Endothelial cell of hepatic sinusoid (primary cell): ENCODE results near the gene IMMP1L.

ENCODE experiments used
- in situ Hi-C: cut with HindIII; loops from 2 replicates; pipeline ENCODE4 v1.10.0; 2017; ENCODE audit warnings: low sequenced_read_pairs

Gene IMMP1L

GRCh38 chr11:31477528-31478222, 31.7 kb downstream of the IMMP1L start:
- in situ Hi-C loops: no loop called here

- in situ Hi-C loops: no loop called here
Observed at GRCh38 chr11:31474083-31474482, 35.3 kb downstream of the IMMP1L start.

- in situ Hi-C loops: no loop called here
Observed at GRCh38 chr11:31464436-31464835, 45.0 kb downstream of the IMMP1L start.

- in situ Hi-C loops: no loop called here
Observed at GRCh38 chr11:31455177-31455576, 54.2 kb downstream of the IMMP1L start.

GRCh38 chr11:31450841-31451240, 58.6 kb downstream of the IMMP1L start:
- in situ Hi-C loops: no loop called here

- in situ Hi-C loops: no loop called here
Observed at GRCh38 chr11:31449040-31449439, 60.4 kb downstream of the IMMP1L start.

- in situ Hi-C loops: no loop called here
Observed at GRCh38 chr11:31445621-31446020, 63.8 kb downstream of the IMMP1L start.

GRCh38 chr11:31443802-31444201, 65.6 kb downstream of the IMMP1L start:
- in situ Hi-C loops: no loop called here

GRCh38 chr11:31442086-31442485, 67.3 kb downstream of the IMMP1L start:
- in situ Hi-C loops: no loop called here

- in situ Hi-C loops: no loop called here
Observed at GRCh38 chr11:31441296-31441695, 68.1 kb downstream of the IMMP1L start.

- in situ Hi-C loops: no loop called here
Observed at GRCh38 chr11:31437742-31438435, 71.5 kb downstream of the IMMP1L start.

GRCh38 chr11:31433851-31434250, 75.6 kb downstream of the IMMP1L start:
- in situ Hi-C loops: no loop called here

- in situ Hi-C loops: no loop called here
Observed at GRCh38 chr11:31424652-31425051, 84.8 kb downstream of the IMMP1L start.

GRCh38 chr11:31422703-31423102, 86.7 kb downstream of the IMMP1L start:
- in situ Hi-C loops: no loop called here

- in situ Hi-C loops: no loop called here
Observed at GRCh38 chr11:31421820-31422219, 87.6 kb downstream of the IMMP1L start.

- in situ Hi-C loops: no loop called here
Observed at GRCh38 chr11:31419669-31420068, 89.8 kb downstream of the IMMP1L start.

- in situ Hi-C loops: no loop called here
Observed at GRCh38 chr11:31419138-31419537, 90.3 kb downstream of the IMMP1L start.

- in situ Hi-C loops: no loop called here
Observed at GRCh38 chr11:31417816-31418215, 91.6 kb downstream of the IMMP1L start.

- in situ Hi-C loops: no loop called here
Observed at GRCh38 chr11:31417357-31417756, 92.1 kb downstream of the IMMP1L start.

- in situ Hi-C loops: no loop called here
Observed at GRCh38 chr11:31415435-31415834, 94.0 kb downstream of the IMMP1L start.

- in situ Hi-C loops: no loop called here
Observed at GRCh38 chr11:31414338-31414737, 95.1 kb downstream of the IMMP1L start.

GRCh38 chr11:31412946-31413345, 96.5 kb downstream of the IMMP1L start:
- in situ Hi-C loops: no loop called here

- in situ Hi-C loops: no loop called here
Observed at GRCh38 chr11:31408201-31408600, 101.2 kb downstream of the IMMP1L start.
